Gastrocnemius medialis (tissue), 4 donors: ENCODE measurements around the gene STK11IP.

Source experiments
- CTCF ChIP-seq, 5 experiments: fragments of 450-650 bp in 3 of 5; fragments of 200-600 bp in 2 of 5; sonication (generic) in 2 of 5; IDR thresholded peaks in 4 of 5; conservative IDR thresholded peaks in 1 of 5; 1 replicate in 4 of 5; 2 replicates in 1 of 5; pipeline ENCODE4 v1.5.1; 2016 to 2019; ENCODE audit warnings: antibody characterized with exemption in 5 of 5, mild to moderate bottlenecking in 3 of 5, moderate library complexity in 3 of 5
- POLR2A ChIP-seq, 2 donors: fragments of 450-650 bp; IDR thresholded peaks; one replicate each; pipeline ENCODE4 v1.6.1; 2017; ENCODE audit warnings: antibody characterized with exemption in 2 of 2, mild to moderate bottlenecking in 2 of 2, moderate library complexity in 2 of 2

- TF ChIP-seq CTCF (IDR thresholded peaks at IDR 0.05 in 4 of 5, conservative IDR thresholded peaks at IDR 0.05 in 1 of 5) (no peak), POLR2A (IDR thresholded peaks at IDR 0.05) (no peak)
These were observed 38.3 kb upstream of the STK11IP start for GRCh38 chr2:219559156-219559915.
